ENCODE measurements around the gene LHX6.

Gene LHX6

GRCh38 chr9:122192914-122193525 lies 35.7 kb downstream of the LHX6 start:
- in situ Hi-C loops (cut with MboI; ENCODE audit: low sequenced_read_pairs) = no loop called here

DNA sequence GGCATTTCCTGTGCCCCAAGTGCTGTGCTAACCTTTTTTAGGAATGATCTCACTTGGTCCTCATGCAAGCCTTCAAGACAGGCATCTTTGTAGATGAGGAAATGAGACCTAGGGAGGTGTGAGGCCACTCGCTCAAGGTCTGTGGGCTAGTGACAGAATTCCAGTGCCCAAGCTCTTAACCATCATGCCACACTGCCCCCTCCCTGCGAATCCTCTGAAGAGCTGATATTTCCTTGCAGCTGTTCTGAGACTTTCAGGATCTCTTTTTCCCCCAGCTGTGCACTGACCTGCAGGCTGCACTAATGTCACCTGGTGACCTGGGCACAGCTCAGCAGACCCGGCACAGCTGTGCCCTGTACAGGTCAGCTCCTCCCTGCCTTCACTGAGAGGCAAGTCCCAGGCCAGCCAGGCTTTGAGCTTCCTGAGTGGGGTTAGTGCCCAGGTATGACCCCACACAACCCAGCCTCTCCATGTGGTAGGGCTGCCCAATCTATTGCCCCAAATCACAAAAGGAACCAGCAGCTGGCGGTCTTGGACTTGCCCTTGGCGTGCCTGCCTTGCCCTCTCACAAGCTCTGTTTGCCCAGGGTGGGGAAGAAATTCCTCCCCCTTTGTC lies 36.4 kb downstream of the LHX6 start:
- in situ Hi-C loops (cut with MboI; ENCODE audit: low sequenced_read_pairs) = no loop called here

DNA sequence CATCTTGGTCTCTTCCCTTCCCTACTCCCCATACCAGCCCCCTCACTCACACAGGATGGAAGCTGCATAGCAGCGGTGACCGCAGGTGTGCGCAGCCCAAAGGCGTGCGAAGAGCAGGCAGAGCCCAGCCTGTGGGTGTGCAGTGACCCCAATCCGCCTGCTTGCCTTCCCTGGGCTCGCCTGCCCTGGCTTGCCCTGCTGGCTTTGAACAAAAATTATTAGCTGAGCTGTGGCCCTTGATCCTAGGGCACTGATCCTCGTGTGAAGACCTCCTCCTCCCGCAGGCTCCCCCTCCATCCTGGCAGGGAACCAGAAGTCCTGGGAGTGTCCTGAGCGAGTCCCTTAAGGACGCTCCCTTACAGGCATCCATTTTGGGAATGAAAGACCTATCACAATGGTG lies 37.2 kb downstream of the LHX6 start:
- in situ Hi-C loops (cut with MboI; ENCODE audit: low sequenced_read_pairs) = no loop called here

GRCh38 chr9:122190597-122191381 lies 38.0 kb downstream of the LHX6 start:
- in situ Hi-C loops (cut with MboI; ENCODE audit: low sequenced_read_pairs) = no loop called here

DNA sequence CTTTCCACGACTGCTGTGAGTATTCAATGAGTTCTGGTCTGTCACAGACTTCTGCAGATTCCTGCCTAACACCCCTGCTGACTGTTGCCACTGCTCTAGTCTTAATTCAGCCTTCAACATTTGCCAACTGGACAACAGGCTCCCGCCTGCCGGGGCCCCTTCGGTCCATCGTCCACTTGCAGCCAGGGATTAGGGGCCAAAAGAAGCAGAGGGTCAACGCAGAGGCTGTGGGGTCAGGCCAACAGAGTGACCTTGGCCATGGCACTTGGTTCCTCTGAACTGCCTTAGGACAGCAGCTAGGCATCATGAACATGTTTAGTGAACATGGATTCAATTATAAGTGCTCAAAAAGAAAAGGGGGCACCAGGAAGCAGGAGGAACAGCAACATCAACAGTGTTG lies 40.4 kb downstream of the LHX6 start:
- in situ Hi-C loops (cut with MboI; ENCODE audit: low sequenced_read_pairs) = no loop called here

GRCh38 chr9:122186777-122187470 lies 41.8 kb downstream of the LHX6 start:
- in situ Hi-C loops (cut with MboI; ENCODE audit: low sequenced_read_pairs) = no loop called here

- in situ Hi-C loops (cut with MboI; ENCODE audit: low sequenced_read_pairs) = no loop called here
Observed at GRCh38 chr9:122186301-122186700, 42.5 kb downstream of the LHX6 start.

DNA sequence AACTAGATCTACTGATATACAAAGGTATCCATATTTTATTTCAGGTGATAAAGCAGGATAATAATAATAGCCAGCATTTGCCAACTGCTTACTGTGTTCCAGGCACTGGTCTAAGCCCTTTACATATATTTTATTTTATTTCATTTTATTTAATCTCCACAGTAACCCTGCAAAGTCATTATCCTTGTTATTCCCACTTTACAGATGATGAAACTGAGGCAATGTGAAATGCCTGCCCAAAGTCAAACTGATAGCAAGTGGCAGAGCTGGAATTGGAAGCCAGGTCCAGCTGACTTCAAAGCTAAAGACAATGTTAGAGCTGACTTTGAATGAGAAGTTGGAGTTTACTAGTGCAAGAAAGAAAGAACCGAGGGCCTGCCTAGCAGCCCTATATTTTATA lies 44.2 kb downstream of the LHX6 start:
- in situ Hi-C loops (cut with MboI; ENCODE audit: low sequenced_read_pairs) = no loop called here

GRCh38 chr9:122183501-122183900 lies 45.3 kb downstream of the LHX6 start:
- in situ Hi-C loops (cut with MboI; ENCODE audit: low sequenced_read_pairs) = no loop called here

DNA sequence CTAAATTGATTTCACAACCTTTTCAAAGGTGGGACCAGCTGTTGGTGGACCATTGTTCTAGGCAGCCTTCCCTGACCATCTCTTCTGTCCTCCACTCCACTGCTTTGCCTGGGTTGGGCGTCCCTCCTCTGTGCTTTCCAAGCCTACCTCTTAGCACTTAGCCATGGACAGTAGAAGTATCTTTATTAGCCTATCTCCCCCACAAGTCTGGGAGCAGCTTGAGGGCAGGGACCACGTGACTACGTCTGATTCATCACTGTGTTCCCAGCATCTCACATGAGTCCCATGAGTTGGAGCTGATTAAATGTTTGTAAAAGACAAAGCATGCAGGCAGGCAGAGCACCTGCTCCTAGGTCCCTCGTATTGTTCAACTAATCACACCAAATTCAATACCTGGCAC lies 48.1 kb downstream of the LHX6 start:
- in situ Hi-C loops (cut with MboI; ENCODE audit: low sequenced_read_pairs) = no loop called here

GRCh38 chr9:122179690-122180074 lies 49.1 kb downstream of the LHX6 start:
- in situ Hi-C loops (cut with MboI; ENCODE audit: low sequenced_read_pairs) = no loop called here

DNA sequence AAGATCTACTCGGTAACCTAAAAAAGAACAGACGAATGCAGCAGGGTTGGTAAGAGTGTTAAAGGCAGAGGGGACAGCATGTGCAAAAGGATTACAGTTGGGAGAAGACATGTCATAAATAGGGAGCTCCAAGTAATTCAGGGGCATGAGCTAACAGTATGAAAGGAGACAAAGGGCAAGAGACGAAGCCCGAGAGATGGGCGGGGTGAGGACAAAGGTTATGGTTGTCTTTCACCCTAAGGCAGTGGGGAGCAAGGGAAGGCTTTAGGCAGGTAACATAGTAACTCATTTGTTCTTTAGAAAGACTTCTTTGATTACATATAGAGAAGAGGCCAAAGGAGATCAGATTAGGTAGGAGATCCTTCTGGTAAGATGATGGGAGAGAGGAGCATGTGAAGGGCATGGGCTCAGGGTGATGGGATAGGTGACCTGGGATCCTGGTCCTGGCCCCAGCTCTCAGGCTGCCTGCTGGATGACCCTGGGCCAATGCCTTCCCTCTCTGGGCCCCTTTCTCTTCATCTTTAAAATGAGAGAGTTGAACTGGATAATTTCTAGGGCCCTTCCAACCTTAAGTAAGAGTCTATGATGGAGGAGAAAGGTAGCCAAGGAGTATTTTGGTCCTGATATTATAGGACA lies 49.6 kb downstream of the LHX6 start:
- in situ Hi-C loops (cut with MboI; ENCODE audit: low sequenced_read_pairs) = no loop called here

DNA sequence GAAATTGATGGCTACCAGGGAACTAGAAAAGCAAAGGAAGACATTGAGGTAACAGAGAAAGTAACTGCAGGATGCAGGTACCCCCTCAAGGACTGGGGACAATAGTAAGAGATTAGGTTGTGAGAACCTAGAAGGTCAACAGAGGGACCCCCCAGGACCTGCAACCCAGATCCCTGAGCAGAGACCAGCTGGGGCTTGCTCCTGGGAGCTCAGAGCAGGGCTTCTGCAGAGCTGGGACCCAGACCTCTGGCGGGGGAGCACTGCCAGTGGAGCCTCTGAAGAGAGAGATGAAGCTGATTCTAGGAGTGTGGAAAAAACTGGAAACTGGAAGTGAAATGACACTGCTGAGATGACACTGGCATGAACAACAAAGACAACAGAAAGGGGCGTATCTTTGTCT lies 51.8 kb downstream of the LHX6 start:
- in situ Hi-C loops (cut with MboI; ENCODE audit: low sequenced_read_pairs) = no loop called here

DNA sequence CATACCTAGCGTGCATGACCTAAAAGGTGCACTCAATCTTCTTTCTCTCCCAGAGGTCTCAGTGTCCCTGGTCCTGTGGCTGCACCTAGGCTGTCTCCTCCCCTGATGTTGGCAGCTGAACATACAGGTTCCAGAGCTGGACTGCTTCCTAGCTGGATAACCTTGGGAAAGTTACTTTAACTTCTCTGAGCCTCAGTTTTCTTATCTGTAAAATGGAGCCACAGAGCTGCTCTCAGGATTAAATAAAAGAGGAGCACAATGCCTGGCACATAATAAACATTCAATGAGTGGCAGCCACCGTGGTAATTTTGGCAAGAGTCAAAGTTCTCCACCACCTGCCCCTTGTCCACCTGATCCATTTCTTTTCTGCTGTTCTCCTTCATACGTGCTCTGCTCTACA lies 55.1 kb downstream of the LHX6 start:
- in situ Hi-C loops (cut with MboI; ENCODE audit: low sequenced_read_pairs) = no loop called here

- in situ Hi-C loops (cut with MboI; ENCODE audit: low sequenced_read_pairs) = no loop called here
Observed at GRCh38 chr9:122172131-122172530, 56.6 kb downstream of the LHX6 start.

DNA sequence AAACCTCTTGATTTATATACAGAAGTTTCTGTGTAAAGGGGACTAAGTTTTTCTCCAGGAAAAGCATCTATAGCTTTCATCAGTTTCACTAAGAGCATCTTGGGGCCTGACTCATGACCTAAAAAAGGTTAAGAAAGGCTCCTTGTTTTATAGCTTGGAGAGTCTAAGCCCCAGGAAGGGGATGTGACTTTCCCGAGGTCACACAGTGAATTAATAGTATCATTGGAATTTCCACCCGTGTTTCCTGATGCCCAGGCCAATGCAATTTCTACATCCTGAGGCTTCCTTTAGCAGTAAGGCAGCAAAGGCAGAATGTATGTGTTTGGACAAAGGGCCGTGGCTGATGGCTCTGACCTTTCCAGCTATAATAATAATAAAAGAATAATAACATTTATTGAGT lies 60.4 kb downstream of the LHX6 start:
- in situ Hi-C loops (cut with MboI; ENCODE audit: low sequenced_read_pairs) = no loop called here

DNA sequence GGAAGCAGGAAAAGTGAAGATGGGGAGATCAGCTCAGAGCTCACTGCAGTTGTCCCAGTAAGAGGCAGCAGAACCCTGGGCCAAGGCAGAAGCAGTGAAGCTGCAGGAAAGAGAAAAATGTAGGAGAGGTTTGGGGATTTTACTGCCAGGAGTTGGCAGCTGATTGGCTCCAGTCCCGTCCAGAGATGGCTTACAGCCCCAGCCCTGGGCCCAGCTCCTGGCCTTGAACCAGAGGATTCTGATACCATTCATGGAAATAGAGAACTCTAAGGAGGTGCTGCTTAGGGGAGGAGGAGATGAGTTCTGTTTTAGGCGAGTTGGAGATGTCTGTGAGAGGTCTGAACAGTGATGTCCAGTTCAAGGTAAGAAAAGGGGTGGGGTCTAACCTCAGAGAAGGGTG lies 64.5 kb downstream of the LHX6 start:
- in situ Hi-C loops (cut with MboI; ENCODE audit: low sequenced_read_pairs) = no loop called here

DNA sequence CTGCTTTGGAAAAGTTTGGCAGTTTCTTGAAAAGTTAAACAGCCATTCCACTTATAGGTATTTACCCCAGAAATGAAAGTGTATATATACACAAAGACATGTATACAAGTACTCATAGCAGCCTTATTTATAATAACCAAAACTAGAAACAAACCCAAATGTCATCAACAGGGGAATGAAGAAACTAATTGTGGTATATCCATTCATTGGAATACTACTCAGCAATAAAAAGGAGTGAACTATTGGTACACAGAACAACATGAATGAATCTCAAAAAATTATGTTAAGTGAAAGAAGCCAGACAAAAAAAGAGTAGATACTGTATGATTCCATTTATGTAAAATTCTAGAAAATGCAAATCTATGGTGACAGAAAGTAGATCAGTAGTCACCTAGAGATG lies 66.3 kb downstream of the LHX6 start:
- in situ Hi-C loops (cut with MboI; ENCODE audit: low sequenced_read_pairs) = no loop called here

- in situ Hi-C loops (cut with MboI; ENCODE audit: low sequenced_read_pairs) = no loop called here
Observed at GRCh38 chr9:122159925-122160246, 68.9 kb downstream of the LHX6 start.

DNA sequence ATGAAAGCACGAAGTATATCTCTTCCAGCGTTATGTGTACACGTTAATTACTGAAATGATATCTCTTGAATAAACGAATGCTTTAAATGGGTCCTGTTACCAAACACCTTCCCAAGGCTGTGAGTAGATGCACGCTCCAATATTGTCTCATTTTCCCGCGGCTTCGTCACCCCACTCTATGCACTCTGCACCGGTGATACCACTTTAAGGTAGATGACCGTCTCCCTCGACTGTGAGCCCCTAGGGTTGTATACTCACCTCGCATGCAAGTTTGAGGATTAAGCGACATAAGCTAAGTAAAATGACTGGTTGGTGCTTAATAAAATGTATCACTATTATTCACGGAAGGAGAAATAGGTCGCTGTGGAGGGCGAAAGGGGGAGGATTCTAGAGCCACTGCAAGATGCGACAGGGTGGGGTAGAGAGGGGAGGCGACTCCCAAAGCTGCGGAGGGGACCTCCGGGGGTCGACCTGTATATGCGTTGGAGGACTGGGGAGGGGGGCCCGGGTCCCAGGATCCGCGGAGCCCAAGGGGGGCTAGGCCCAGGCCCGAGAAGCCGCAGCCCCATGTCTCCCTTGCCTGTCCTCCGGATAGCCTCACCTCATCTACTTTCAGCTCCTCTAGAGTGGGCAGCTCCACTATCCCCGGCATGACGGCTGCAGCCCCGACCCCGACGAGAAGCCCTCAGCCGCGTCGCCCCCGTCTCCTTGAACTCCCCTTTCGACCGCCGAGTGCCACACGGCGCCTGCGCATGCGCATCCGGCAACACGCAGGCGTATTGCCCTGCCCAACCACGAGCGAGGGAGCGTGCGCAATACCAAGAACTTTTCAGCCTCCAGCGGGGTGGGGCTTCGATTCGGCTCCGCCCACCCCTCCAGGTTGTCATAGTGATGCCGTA lies 69.5 kb downstream of the LHX6 start, which contains the start of the genes MORN5 and NDUFA8:
Gene MORN5 (plus strand): TSS at position 883 of the 899 bp plus-strand sequence. CDS start 65 bp downstream, outside the sequence.
Gene NDUFA8 (minus strand): TSS at position 754 of the 899 bp plus-strand sequence. CDS start 102 bp downstream, at position 652.
- in situ Hi-C loops (cut with MboI; ENCODE audit: low sequenced_read_pairs) = no loop called here
